GM18519 (cell line): ENCODE measurements around the gene CREB3.

Experiments used
- ATAC-seq: cut with Tn5 transposase; IDR thresholded peaks from one replicate; pipeline ENCODE4 v1.9.1; 2021; ENCODE audit warnings: mild to moderate bottlenecking, moderate library complexity; ENCODE audit not compliant: unreplicated experiment, low FRiP score

The CREB3 gene

GRCh38 chr9:35700942-35701341, 31.5 kb upstream of the CREB3 start:
- no peak for ATAC-seq

DNA sequence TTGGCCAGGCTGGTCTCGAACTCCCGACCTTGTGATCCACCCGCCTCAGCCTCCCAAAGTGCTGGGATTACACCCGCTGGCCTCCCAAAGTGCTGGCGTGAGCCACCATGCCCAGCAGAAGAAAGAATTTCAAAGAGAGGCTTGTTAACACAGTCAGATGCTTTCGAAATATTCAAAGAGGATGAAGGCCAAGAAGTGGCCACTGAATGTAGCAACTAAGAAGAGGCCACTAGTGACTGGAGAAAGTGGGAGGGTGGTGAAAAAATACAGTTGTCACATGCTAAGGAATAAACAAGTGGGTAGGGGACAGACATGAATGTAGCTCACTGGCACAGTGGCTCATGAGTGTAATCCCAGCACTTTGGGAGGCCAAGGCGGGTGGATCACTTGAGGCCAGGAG, 29.8 kb upstream of the CREB3 start:
- no peak for ATAC-seq

- ATAC-seq = no peak
Observed at GRCh38 chr9:35703906-35704672, 28.4 kb upstream of the CREB3 start.

- no peak for ATAC-seq
Observed at GRCh38 chr9:35705372-35705771, 27.1 kb upstream of the CREB3 start.

DNA sequence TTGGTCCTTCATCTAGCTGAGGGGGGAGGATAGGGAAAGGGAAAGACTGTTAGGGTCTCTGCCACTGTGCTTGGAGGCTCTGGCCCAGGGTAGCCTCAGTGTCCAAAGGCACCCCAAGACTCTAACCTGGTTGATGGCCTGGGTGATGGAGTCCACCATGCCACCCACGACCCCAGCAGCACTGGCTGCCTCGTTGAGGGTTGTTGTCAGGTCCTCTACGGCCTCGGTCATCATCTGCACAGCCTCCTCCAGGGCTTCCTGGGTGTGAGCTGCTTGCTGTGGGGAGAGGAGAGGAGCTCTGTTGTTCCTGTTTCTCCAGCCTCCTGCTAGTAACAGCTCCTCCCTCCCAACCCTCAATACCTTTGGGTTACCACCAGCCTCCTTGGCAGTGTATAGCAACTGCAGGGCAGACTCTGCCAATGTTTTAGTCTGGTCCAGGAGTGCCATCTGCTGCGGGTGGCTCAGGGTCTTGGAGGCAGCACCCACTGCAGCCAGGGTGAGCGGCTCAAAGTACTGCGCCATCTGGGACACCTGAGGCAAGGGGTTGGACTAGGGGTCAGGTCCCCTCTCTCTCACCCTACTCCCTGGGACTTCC, 26.5 kb upstream of the CREB3 start:
- ATAC-seq = no peak

- ATAC-seq = no peak
Observed at GRCh38 chr9:35706951-35707350, 25.5 kb upstream of the CREB3 start.

GRCh38 chr9:35708146-35708545, 24.3 kb upstream of the CREB3 start:
- ATAC-seq = no peak

DNA sequence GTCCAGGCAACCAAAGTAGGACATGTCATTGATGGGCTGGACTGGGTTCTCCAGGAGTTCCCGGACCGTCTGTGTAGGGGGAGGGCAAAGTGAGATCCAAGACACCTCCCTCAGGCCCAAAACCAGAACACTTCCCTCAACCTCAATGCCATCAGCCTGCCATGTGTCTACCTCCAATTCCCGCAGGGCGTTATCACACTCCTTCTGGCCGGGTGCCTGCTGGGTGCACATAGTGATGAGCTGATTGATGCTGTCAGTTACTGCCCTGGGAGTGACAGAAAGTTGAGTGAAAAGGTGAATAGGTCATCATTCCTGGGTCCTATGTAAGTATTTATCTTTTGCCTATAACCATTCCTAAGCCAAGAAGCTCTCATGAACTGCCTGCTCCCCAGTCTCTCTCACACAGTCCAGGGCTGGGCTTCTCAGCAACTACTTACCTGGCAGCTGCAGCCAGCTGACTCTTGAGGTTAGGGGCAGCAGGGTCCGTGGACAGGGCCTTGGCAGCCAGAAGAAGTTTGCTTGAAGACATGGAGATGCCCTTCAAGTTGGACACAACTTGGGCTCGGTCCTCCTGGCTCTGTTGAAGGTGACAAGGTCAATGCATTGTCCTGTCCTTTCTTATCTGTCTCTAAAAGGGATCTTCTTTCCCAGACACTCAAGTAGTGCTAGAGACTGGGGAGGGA, 21.5 kb upstream of the CREB3 start:
- ATAC-seq = no peak

GRCh38 chr9:35711501-35712428, 20.7 kb upstream of the CREB3 start:
- ATAC-seq = no peak

DNA sequence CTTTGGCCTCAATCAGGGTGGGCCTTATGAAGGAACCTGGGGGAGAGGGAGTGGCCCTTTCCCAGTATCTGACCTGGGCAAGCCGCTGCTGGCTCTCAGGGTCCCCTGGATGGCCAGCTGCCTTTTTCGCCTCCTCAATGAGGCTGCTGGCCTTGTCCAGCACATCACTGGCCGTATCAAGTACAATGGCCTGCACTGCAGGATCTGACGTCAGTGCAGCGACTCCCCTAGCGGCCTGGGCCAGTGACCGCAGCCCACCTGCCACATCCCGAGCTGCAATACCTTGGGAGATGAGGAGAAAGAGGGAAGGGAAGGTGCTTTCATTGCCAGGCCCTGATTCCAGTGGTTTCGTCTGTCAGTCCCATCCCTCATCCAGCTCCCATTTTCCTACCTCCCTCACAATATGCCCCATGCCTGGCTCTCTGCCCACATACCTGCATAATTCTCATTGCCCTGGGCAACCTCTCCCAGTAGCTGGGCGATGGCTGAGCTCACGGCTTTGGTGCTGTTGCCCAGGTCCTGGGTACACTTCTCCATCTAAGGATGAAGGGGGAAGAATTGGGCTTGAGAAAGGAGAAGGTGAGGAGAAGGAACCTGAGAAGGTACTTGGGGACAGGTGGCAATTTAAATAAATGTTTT, 19.6 kb upstream of the CREB3 start:
- ATAC-seq = no peak

DNA sequence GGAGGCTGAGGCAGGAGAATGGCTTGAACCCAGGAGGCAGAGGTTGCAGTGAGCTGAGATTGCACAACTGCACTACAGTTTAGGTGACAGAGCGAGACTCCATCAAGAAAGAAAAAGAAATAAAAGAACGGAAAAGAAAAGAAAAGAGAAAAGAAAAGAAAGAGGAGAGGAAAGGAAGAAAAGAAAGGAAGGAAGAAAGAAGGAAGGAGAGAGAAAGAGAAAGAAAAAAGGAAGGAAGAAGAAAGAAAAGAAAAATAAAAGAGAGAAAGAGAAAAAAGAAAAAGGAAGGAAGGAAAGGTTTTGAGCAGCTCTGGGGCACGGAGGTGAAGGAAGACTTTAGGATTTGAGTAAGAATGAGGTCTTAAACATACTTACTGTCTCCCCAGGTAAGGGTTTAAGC, 18.9 kb upstream of the CREB3 start:
- no peak for ATAC-seq

DNA sequence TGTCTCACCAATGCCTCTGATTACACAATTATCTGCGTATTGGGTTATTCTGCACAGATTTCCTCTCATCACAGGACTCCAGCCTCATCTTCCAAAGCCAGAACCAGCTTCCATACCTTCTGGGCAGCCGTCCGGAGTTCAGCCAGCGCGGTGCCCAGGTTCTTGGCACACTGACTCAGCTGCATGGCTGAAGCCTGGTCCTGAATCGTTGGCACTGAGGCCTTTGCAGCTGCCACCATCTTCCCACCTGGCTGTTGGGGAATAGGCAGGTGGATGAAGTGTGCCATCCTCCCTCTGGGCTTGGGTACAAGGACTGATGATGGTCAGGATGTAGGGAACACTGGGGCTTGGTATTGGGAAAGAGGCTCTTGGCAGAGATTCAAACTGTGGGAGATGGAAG, 18.3 kb upstream of the CREB3 start:
- ATAC-seq = no peak

DNA sequence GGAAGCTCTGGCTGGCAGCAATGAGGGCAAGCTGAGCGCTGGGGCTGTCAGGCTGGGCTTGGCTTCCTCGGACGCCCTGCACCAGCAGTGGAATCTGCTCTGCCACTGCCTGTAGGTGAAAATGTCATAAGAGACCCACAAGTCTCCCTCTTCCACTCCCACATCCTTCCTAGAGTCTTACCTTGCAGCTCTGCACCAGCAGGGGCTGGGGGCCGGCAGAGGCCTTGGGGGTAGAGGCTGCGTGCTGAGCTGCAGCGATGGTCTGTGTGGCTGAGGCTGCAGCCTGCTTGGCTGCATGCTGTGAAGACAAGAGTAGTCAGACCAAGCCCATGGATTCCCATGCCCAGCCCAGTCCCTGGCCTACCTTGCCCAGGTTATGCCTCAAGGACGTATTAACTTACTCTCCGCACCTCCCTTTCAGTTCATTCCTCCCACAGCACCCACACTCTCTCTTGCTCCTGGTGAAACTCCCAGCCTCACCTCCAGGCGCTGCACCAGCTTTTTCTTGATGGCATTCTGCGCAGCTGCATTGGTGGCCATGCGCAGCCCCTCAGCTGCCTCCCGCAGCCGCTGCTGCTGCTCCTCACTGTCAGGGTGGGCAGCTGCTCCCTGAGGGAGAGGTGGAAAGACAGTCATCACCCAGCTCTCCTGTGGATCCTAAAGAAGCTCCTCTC, 17.8 kb upstream of the CREB3 start:
- no peak for ATAC-seq

GRCh38 chr9:35716230-35716629, 16.2 kb upstream of the CREB3 start:
- ATAC-seq = no peak

GRCh38 chr9:35717132-35717870, 15.2 kb upstream of the CREB3 start:
- ATAC-seq = no peak

DNA sequence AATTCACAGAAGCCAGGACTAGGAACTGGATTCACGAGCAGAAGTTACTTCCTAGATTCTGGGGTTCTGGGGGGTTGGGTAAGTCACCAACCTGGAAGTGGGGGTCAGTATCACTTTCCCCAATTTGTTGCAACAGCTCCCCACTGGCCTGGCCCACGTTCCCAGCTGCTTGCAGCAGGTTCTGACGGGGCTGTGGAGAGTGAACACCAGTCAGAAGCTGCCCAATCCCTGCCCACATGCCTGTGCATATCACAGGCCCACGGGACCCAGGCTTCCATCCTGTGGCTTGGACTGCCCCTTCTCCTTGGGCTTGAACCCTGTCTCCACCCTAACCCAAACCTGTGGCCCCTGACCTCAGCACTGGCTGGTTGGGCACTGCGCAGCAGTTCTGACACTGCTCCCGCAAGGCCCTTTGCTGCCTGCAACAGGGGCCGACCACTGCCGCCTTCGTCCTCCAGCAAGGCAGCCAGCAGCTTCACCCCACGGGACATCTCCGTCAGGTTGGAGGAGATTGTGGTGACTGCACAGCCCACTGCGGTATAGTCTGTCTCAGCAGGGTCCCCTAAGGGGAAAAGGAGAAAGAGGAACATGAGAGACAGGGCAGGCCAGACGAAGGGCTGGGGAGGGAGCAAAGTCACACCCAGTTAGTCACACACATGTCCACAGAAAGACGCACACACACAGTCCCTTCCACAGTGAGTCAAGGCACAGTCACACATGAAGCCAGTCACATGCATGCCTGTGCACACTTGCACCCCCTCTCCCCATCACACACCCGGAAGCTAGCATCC, 13.6 kb upstream of the CREB3 start:
- no peak for ATAC-seq

GRCh38 chr9:35719546-35719945, 12.9 kb upstream of the CREB3 start:
- ATAC-seq = no peak

DNA sequence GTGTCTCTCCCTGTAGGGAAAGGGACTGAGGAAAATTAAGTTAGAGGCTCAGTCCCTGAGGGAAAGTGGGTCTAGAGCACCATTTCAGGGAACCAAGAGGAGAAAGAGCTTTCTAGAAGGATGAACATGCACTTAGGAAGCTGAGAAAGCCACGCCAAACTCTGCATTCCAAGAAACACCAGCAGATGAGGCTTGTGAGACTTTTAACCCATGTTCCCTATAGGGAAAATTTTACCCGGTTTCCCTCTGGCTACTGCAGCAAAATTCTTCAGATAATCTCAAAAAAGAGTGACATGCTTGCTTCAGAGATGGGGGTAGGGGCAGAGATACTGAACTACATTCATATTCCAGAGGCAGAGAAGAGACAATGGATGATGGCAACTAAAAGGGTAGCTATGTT, 9.0 kb upstream of the CREB3 start:
- ATAC-seq = no peak
